Measurements from ENCODE around the gene KRTAP5-6.

Gene KRTAP5-6

DNA sequence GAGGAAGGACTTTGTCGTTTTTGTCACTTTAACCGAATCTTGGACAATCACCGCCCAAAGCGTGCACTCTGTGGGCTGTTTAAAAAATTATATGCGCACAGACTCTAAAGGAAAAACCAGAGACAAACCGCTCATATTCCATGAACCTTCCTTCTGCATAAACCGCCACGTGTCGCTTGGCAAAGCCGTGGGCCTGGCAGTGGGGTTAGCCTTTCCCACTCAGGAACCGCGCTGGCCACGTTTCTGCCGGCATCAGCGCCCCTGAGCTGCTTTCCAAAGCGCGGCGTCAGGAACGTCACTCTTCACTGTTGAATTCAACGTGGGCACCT is 44.6 kb upstream of the KRTAP5-6 start:
- WGBS = 55% methylated on average over 20 of the region's 20 CpGs
- H3K27me3 ChIP-seq (ENCODE audit: control insufficient read depth in 1 of 2, insufficient read depth in 1 of 2, low read length in 2 of 2) = peaks cover 35 to 64% of the 10 kb centered on the region in 2 experiments
- no peak overlapping the region for H3K23ac ChIP-seq (ENCODE audit: low read length in 2 of 2)
- no peak overlapping the region for H2AK5ac ChIP-seq (ENCODE audit: low read length, severe bottlenecking)
- H3K4me2 ChIP-seq (ENCODE audit: low read length, poor library complexity, severe bottlenecking) = no peak overlapping the region
- H3K4ac ChIP-seq (ENCODE audit: low read depth in 1 of 2, low read length in 2 of 2) = peak overlapping the region in 1 of 2 experiments; percentile 54
- peak overlapping the region; percentile 83 for H4K8ac ChIP-seq (ENCODE audit: low read length)
- H3K4me3 ChIP-seq (ENCODE audit: insufficient read depth in 1 of 2, low read depth in 1 of 2, low read length in 2 of 2) = no peak overlapping the region
- no peak overlapping the region for H3K27ac ChIP-seq (ENCODE audit: low read length, poor library complexity, severe bottlenecking)
- H2AFZ ChIP-seq (ENCODE audit: low read depth, low read length) = no peak overlapping the region
- H2BK120ac ChIP-seq (ENCODE audit: low read depth, low read length) = no peak overlapping the region
- H3K9me3 ChIP-seq (ENCODE audit: control insufficient read depth, low read length) = no peaks in the 10 kb centered on the region
- no peak overlapping the region for H3K9ac ChIP-seq (ENCODE audit: low read length)
- no peaks in the 10 kb centered on the region for H3K79me1 ChIP-seq (replicated peaks; ENCODE audit: low read length, poor library complexity, severe bottlenecking)
- peak overlapping the region in 1 of 2 experiments; percentile 82 for H2BK12ac ChIP-seq (ENCODE audit: low read length in 2 of 2)
- peaks cover 12% of the 10 kb centered on the region for H3K4me1 ChIP-seq (ENCODE audit: control insufficient read depth, insufficient read depth, low read depth, low read length)
- no peaks in the 10 kb centered on the region for H3K36me3 ChIP-seq (ENCODE audit: control insufficient read depth in 1 of 2, insufficient read depth in 2 of 2, low read depth in 1 of 2, low read length in 2 of 2)
- H4K91ac ChIP-seq (ENCODE audit: low read length) = peak overlapping the region; percentile 56
- H2BK5ac ChIP-seq (ENCODE audit: low read depth, low read length, poor library complexity, severe bottlenecking) = no peak overlapping the region
- H2BK15ac ChIP-seq (ENCODE audit: low read depth, poor library complexity, severe bottlenecking) = no peak overlapping the region
- no peak overlapping the region for H3K18ac ChIP-seq (ENCODE audit: low read depth in 1 of 2, low read length in 2 of 2)
- DNase-seq = no peak
- H3K14ac ChIP-seq (ENCODE audit: low read length in 2 of 2) = no peak overlapping the region

DNA sequence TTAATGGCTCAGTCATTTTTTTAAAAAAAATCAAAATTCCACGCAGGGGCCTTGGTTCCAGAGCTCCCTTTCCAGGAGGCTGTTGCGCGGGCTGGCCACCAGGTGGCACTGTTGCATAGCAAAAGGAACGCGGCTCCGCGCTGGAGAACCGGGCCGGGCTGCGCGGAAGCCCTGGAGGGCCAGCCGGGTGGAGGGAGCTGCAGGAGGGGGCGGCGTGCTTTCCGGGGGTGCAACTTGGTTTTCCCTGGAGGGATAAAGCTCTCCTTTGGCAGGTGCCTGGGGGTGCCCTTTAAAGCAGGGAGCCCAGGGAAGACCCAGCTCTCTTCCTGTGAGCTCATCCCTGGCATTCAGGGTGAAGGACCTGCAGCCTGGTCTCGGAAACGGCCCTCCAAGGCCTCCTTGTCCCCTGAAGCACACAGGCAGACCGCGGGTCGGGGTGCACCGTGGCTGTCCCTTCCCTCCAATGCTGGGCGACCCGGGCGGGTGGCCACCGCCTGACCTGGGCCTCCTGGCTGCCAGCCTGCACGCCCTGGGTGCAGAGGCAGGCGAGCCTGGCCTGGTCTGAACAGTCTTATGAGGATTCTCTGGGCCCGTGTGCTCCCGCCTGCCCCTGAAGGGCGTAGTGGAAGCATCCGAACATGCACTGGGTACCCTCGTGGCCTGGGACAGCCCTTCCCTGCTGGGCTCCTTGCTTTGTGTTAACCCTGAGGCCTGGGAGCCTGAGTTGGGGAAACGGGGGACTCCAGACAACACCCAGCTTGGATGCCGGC is 44.0 kb upstream of the KRTAP5-6 start:
- Histone ChIP-seq H3K4me2 (ENCODE audit: low read length, poor library complexity, severe bottlenecking) (peak overlapping the region; percentile 18), H2BK5ac (ENCODE audit: low read depth, low read length, poor library complexity, severe bottlenecking) (no peak overlapping the region), H2AFZ (ENCODE audit: low read depth, low read length) (no peak overlapping the region), H3K18ac (ENCODE audit: low read depth in 1 of 2, low read length in 2 of 2) (peak overlapping the region; percentile 77 to 81), H2AK5ac (ENCODE audit: low read length, severe bottlenecking) (no peak overlapping the region), H3K23ac (ENCODE audit: low read length in 2 of 2) (no peak overlapping the region), H4K91ac (ENCODE audit: low read length) (peak overlapping the region; percentile 96), H3K4me3 (ENCODE audit: insufficient read depth in 1 of 2, low read depth in 1 of 2, low read length in 2 of 2) (no peak overlapping the region), H3K4me1 (ENCODE audit: control insufficient read depth, insufficient read depth, low read depth, low read length) (peaks cover 12% of the 10 kb centered on the region), H3K9ac (ENCODE audit: low read length) (no peak overlapping the region), H3K4ac (ENCODE audit: low read depth in 1 of 2, low read length in 2 of 2) (peak overlapping the region; percentile 49 to 88), H2BK15ac (ENCODE audit: low read depth, poor library complexity, severe bottlenecking) (peak overlapping the region; percentile 75), H3K27me3 (ENCODE audit: control insufficient read depth in 1 of 2, insufficient read depth in 1 of 2, low read length in 2 of 2) (peaks cover 35 to 68% of the 10 kb centered on the region in 2 experiments), H2BK120ac (ENCODE audit: low read depth, low read length) (peak overlapping the region; percentile 11), H3K9me3 (ENCODE audit: control insufficient read depth, low read length) (no peaks in the 10 kb centered on the region), H3K27ac (ENCODE audit: low read length, poor library complexity, severe bottlenecking) (no peak overlapping the region), H2BK12ac (ENCODE audit: low read length in 2 of 2) (peak overlapping the region in 1 of 2 experiments; percentile 70), H3K79me1 (replicated peaks; ENCODE audit: low read length, poor library complexity, severe bottlenecking) (no peaks in the 10 kb centered on the region), H3K14ac (ENCODE audit: low read length in 2 of 2) (peak overlapping the region in 1 of 2 experiments; percentile 53), H3K36me3 (ENCODE audit: control insufficient read depth in 1 of 2, insufficient read depth in 2 of 2, low read depth in 1 of 2, low read length in 2 of 2) (no peaks in the 10 kb centered on the region), H4K8ac (ENCODE audit: low read length) (peak overlapping the region; percentile 96)
- WGBS = 33% methylated on average over 33 of the region's 34 CpGs
- peak; percentile 59 for DNase-seq

DNA sequence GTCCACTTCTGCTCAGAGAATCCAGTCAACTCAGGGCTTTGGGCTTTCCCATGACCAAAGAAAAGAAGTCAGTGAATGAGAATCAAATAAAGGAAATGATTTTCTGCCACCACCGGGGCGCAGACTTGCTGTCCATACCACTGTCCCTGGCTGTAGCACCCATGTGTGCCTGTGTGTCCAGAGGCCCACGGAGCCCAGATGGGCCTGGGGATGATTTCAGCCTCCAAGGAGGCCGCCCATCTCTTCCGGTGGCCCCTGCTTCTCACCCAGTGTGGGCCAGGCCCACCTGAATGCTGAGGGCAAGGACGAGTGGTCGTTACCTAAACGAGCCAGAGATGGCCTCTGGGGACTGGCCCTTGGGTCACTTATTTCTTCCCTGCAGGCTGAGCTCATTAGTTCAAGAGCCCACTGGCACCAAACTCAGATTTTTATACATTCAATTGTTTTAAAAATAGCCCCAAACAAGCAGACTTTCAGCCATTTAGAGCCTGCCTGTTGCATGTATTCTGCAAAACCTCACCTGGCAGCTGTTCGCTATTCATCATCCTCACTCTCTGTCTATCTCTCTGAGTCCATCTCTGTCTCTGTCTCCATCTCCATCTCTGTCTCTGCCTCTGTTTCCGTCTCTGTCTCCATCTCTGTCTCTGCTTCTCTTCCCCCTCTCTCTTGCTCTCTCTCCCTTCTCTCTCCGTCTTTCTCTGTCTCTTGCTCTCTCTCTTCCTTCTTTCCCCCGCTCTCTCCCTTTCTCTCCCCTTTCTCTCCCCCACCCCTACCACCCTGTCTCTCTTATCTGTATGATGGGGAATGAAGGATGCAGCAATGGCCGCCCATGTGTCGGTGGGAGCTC is 43.2 kb upstream of the KRTAP5-6 start:
- Histone ChIP-seq H3K9me3 (ENCODE audit: control insufficient read depth, low read length) (no peaks in the 10 kb centered on the region), H4K91ac (ENCODE audit: low read length) (peak overlapping the region; percentile 96), H3K9ac (ENCODE audit: low read length) (no peak overlapping the region), H3K18ac (ENCODE audit: low read depth in 1 of 2, low read length in 2 of 2) (peak overlapping the region; percentile 77 to 89), H2AK5ac (ENCODE audit: low read length, severe bottlenecking) (no peak overlapping the region), H3K14ac (ENCODE audit: low read length in 2 of 2) (peak overlapping the region in 1 of 2 experiments; percentile 69), H3K4me1 (ENCODE audit: control insufficient read depth, insufficient read depth, low read depth, low read length) (peaks cover 12% of the 10 kb centered on the region), H2AFZ (ENCODE audit: low read depth, low read length) (no peak overlapping the region), H3K23ac (ENCODE audit: low read length in 2 of 2) (no peak overlapping the region), H2BK15ac (ENCODE audit: low read depth, poor library complexity, severe bottlenecking) (peak overlapping the region; percentile 75), H2BK12ac (ENCODE audit: low read length in 2 of 2) (peak overlapping the region; percentile 15 to 95), H2BK120ac (ENCODE audit: low read depth, low read length) (peak overlapping the region; percentile 8), H4K8ac (ENCODE audit: low read length) (no peak overlapping the region), H3K36me3 (ENCODE audit: control insufficient read depth in 1 of 2, insufficient read depth in 2 of 2, low read depth in 1 of 2, low read length in 2 of 2) (no peaks in the 10 kb centered on the region), H2BK5ac (ENCODE audit: low read depth, low read length, poor library complexity, severe bottlenecking) (no peak overlapping the region), H3K4ac (ENCODE audit: low read depth in 1 of 2, low read length in 2 of 2) (peak overlapping the region in 1 of 2 experiments; percentile 83), H3K27me3 (ENCODE audit: control insufficient read depth in 1 of 2, insufficient read depth in 1 of 2, low read length in 2 of 2) (peaks cover 35 to 70% of the 10 kb centered on the region in 2 experiments), H3K27ac (ENCODE audit: low read length, poor library complexity, severe bottlenecking) (no peak overlapping the region), H3K4me3 (ENCODE audit: insufficient read depth in 1 of 2, low read depth in 1 of 2, low read length in 2 of 2) (no peak overlapping the region), H3K4me2 (ENCODE audit: low read length, poor library complexity, severe bottlenecking) (no peak overlapping the region), H3K79me1 (replicated peaks; ENCODE audit: low read length, poor library complexity, severe bottlenecking) (no peaks in the 10 kb centered on the region)
- DNase-seq = peak; percentile 15
- WGBS = 78% methylated on average over 14 of the region's 14 CpGs
